Measurements from ENCODE around the gene IL1RL1. TPM values are rescaled to one million over a fixed set of nuclear protein-coding genes. Genes with fewer than 3 reads are reported as not detected.

Gene IL1RL1
- polyA plus RNA-seq, 2 of the 4 experiments (the other 2 are of a cell fraction), result 0.04 to 0.84 TPM

GRCh38 chr2:102358496-102358895 is 47.1 kb downstream of the IL1RL1 start:
- H3K27ac ChIP-seq, result no peak overlapping the region
- DNase-seq (ENCODE audit: low read depth in 1 of 2, low spot score in 1 of 2), result no peak
- ChIA-PET CTCF (interaction anchor here (1.0 to 1.1 kb wide), 2 partner anchors 84 to 91 kb away, joined by 3 read pairs; no protein-coding TSS in a partner anchor), POLR2A (no interaction called here)
- 83% methylated on average over 8 of the region's 8 CpGs for WGBS (ENCODE audit: missing lambda C conversion rate)
- no peak overlapping the region for H3K4me2 ChIP-seq
- H3K9me3 ChIP-seq, result no peaks in the 10 kb centered on the region
- no peak for FAIRE-seq
- H3K4me1 ChIP-seq, result no peaks in the 10 kb centered on the region
- no peak for TF ChIP-seq HES2 (IDR thresholded peaks at IDR 0.05)
- no peak for TF ChIP-seq PBX3 (IDR thresholded peaks at IDR 0.05)
- no peak overlapping the region for H3K4me3 ChIP-seq
- ATAC-seq, result no peak

GRCh38 chr2:102359527-102359926 is 48.2 kb downstream of the IL1RL1 start:
- Histone ChIP-seq H3K4me3 (no peak overlapping the region), H3K4me1 (no peaks in the 10 kb centered on the region), H3K4me2 (no peak overlapping the region), H3K27ac (no peak overlapping the region), H3K9me3 (no peaks in the 10 kb centered on the region)
- 57% methylated on average over 3 of the region's 3 CpGs for WGBS (ENCODE audit: missing lambda C conversion rate)
- no peak for TF ChIP-seq NPAS2 (CRISPR knock-in tag; IDR thresholded peaks at IDR 0.05; ENCODE audit: borderline replicate concordance)
- no peak for TF ChIP-seq E2F6 (IDR thresholded peaks at IDR 0.05; ENCODE audit: borderline replicate concordance, low read depth)
- no peak for TF ChIP-seq REST (IDR thresholded peaks at IDR 0.05)
- TF ChIP-seq HOXA7 (CRISPR knock-in tag; IDR thresholded peaks at IDR 0.05), result no peak
- no peak for TF ChIP-seq TFCP2L1 (CRISPR knock-in tag; IDR thresholded peaks at IDR 0.05)
- TF ChIP-seq MAZ (IDR thresholded peaks at IDR 0.05; ENCODE audit: borderline replicate concordance, low read depth, low read length), result no peak
- no peak for TF ChIP-seq HOXB5 (CRISPR knock-in tag; IDR thresholded peaks at IDR 0.05)
- TF ChIP-seq MAFK (IDR thresholded peaks at IDR 0.05; ENCODE audit: partially characterized antibody), result no peak
- no peak for TF ChIP-seq BHLHE40 (IDR thresholded peaks at IDR 0.05; ENCODE audit: low read depth, low read length)
- no peak for TF ChIP-seq HMGXB4 (CRISPR knock-in tag; IDR thresholded peaks at IDR 0.05; ENCODE audit: borderline replicate concordance)
- no peak for TF ChIP-seq KDM1A (IDR thresholded peaks at IDR 0.05; ENCODE audit: low read depth)
- no peak for TF ChIP-seq BCL3 (IDR thresholded peaks at IDR 0.05)
- no peak for TF ChIP-seq SMC3 (IDR thresholded peaks at IDR 0.05)
- no peak for TF ChIP-seq JUN (IDR thresholded peaks at IDR 0.05)
- no peak for TF ChIP-seq RCOR1 (IDR thresholded peaks at IDR 0.05; ENCODE audit: low read depth, low read length)
- TF ChIP-seq POLR2AphosphoS2 (conservative IDR thresholded peaks at IDR 0.05; ENCODE audit: low read length), result no peak
- no peak for TF ChIP-seq RARB (CRISPR knock-in tag; IDR thresholded peaks at IDR 0.05)
- TF ChIP-seq CTCF (IDR thresholded peaks at IDR 0.05), result no peak
- TF ChIP-seq RAD21 (conservative IDR thresholded peaks at IDR 0.05 in 1 of 2, IDR thresholded peaks at IDR 0.05 in 1 of 2), result no peak
- FAIRE-seq (no peak), ATAC-seq (no peak), DNase-seq (ENCODE audit: low read depth in 1 of 2, low spot score in 1 of 2) (no peak)
- ChIA-PET CTCF (interaction anchor here (1.1 kb wide), 1 partner anchor 85 kb away, joined by 3 read pairs; no protein-coding TSS in a partner anchor), POLR2A (no interaction called here)
